Skin epidermis (tissue), 12 donors: ENCODE results near the gene FOXN3.

ENCODE experiments used
- H3K27ac ChIP-seq, 21 experiments: fragments of 200-600 bp; sonication (generic) in 11 of 21; one replicate each; pipeline ENCODE4 v1.5.0; 2020; ENCODE audit warnings: mild to moderate bottlenecking in 3 of 21, inconsistent platforms in 2 of 21, moderate library complexity in 2 of 21
- H3K4me3 ChIP-seq, 7 experiments: fragments of 200-600 bp; sonication (generic) in 2 of 7; one replicate each; pipeline ENCODE4 v1.5.0; 2020; ENCODE audit warnings: inconsistent platforms in 2 of 7, mild to moderate bottlenecking in 2 of 7, moderate library complexity in 1 of 7

Gene FOXN3, protein sequence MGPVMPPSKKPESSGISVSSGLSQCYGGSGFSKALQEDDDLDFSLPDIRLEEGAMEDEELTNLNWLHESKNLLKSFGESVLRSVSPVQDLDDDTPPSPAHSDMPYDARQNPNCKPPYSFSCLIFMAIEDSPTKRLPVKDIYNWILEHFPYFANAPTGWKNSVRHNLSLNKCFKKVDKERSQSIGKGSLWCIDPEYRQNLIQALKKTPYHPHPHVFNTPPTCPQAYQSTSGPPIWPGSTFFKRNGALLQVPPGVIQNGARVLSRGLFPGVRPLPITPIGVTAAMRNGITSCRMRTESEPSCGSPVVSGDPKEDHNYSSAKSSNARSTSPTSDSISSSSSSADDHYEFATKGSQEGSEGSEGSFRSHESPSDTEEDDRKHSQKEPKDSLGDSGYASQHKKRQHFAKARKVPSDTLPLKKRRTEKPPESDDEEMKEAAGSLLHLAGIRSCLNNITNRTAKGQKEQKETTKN

DNA sequence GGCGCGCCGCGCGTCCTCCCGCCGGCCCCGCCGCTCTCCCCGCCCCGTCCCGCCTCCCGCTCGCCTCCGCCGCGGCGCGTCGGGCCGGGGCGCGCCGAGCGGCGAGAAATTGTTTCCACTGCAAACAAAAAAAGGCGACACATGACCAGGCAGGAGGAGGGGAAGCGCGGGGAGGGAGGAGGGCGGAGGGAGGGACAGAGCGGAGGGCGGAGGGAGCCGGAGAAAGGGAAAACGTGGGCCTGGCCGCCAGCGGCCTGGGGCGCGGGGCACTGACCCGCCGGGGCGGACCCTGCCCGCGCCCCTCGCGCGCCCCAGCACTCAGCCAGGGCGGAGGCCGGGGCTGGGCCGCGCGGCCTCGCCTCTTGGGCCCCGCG, at the start of gene FOXN3:
TSS of gene FOXN3 (minus strand) at position 143 of the 374 bp plus-strand sequence. CDS start 4,757 bp downstream, outside the sequence.
- peak within 1 kb of the TSS; percentile 71 to 97 (median 87) for H3K4me3 ChIP-seq
- H3K27ac ChIP-seq, result peak within 1 kb of the TSS; percentile 83 to 99 (median 97)

- Histone ChIP-seq H3K27ac (peak overlapping the region in 13 of 21 experiments; percentile 1 to 68 (median 46)), H3K4me3 (no peak overlapping the region)
Measured at GRCh38 chr14:89466484-89466883, 49.5 kb upstream of the FOXN3 start.

- H3K27ac ChIP-seq, result peak overlapping the region in 1 of 21 experiments; percentile 56
Measured at GRCh38 chr14:89465876-89466275, 48.8 kb upstream of the FOXN3 start.

DNA sequence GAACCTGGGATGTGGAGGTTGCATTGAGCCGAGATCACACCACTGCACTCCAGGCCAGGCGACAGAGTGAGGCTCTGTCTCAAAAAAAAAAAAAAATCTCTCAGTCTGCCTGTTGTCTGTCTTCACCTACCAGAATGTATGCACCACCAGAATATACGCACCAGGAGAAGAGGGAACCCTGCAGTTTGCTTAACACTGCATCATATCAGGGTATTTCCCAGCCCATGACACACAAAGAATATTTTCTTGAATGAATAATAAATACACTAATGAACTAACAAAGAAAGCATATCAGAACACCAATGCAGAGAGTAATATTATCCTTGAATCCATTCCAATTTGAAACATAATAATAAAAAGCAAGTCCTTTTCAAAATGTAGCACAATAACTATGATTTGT, 44.2 kb upstream of the FOXN3 start:
- H3K4me3 ChIP-seq, result no peak overlapping the region
- no peak overlapping the region for H3K27ac ChIP-seq

More at GRCh38 chr14:89465876-89466275, 48.8 kb upstream of the FOXN3 start:
- no peak overlapping the region for H3K4me3 ChIP-seq

DNA sequence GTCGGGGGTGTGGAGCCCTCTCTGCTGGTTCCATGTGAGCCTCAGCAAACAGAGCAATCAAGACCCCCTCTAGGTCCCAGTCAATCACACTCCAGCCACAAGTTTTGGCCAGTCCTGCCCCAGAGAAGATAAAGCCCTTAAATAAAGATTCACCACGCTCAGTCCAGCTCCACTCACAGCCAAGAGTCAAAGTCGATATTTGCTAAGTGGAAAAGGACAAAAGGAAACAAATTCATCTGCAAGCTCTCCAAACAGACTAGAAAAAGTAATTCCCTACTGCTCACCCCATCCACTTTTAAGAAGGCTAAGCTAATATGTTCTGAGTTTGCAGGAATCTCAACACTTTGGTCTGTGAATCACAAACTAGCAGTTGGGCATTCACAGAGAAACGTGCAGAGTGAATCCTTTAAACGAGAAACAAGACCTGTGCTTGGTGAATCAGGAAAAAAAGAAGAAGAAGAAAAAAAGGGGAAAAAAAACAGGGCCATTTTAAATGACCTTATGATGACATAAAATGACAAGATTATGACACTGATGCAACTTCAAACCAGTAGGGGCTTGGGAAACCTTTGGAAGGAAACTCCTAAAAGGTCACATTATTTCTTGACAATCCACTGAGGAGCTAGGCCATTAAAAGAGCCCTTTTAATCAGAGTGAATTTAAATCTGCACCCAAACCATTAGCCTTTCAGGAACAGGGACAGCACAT, 41.8 kb upstream of the FOXN3 start:
- H3K27ac ChIP-seq, result peak overlapping the region in 2 of 21 experiments; percentile 6 to 24
- H3K4me3 ChIP-seq, result no peak overlapping the region

- no peak overlapping the region for H3K27ac ChIP-seq
- no peak overlapping the region for H3K4me3 ChIP-seq
Measured at GRCh38 chr14:89457007-89457406, 40.0 kb upstream of the FOXN3 start.

DNA sequence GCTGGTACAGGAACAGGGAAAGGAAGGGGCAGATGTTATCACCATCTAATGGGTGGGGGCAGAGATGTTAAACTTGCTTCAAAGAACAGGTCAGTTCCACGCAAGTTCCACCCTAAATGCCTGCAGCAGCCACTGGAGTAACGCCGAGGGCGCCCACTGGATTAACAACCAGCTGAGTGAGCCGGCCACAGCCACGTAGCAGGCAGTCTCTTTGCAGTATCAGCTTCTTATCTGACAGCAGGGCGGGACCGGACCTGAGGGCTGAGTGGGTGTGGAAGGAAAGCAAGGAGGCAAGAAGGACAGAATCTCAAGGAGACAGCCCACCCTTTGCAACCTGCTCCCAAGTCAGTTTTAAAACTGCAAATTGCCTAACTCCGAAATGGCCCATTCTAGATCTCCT, 38.4 kb upstream of the FOXN3 start:
- no peak overlapping the region for H3K27ac ChIP-seq
- no peak overlapping the region for H3K4me3 ChIP-seq

DNA sequence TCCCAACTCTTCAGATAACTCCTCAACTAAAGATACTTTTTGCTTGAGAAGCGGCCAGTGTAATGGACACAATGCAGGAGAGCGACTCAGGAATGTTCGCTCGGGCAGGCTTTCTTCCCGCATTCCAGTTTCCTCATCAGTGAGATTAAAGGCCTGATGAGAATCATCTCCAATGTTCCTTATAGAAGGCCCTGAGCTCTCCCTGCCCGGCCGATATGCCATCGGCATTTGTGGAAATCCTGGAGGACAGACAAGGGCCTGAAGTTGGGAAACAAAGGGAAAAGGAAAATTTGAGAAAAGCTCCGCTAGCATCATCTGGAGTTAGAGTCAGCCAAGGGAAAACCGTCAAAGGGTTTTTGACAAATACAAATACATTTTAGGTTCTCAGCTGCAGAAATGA, 38.0 kb upstream of the FOXN3 start:
- H3K4me3 ChIP-seq, result no peak overlapping the region
- H3K27ac ChIP-seq, result no peak overlapping the region

GRCh38 chr14:89452281-89452680, 35.2 kb upstream of the FOXN3 start:
- no peak overlapping the region for H3K4me3 ChIP-seq
- no peak overlapping the region for H3K27ac ChIP-seq

GRCh38 chr14:89451229-89451628, 34.2 kb upstream of the FOXN3 start:
- H3K4me3 ChIP-seq, result no peak overlapping the region
- no peak overlapping the region for H3K27ac ChIP-seq

DNA sequence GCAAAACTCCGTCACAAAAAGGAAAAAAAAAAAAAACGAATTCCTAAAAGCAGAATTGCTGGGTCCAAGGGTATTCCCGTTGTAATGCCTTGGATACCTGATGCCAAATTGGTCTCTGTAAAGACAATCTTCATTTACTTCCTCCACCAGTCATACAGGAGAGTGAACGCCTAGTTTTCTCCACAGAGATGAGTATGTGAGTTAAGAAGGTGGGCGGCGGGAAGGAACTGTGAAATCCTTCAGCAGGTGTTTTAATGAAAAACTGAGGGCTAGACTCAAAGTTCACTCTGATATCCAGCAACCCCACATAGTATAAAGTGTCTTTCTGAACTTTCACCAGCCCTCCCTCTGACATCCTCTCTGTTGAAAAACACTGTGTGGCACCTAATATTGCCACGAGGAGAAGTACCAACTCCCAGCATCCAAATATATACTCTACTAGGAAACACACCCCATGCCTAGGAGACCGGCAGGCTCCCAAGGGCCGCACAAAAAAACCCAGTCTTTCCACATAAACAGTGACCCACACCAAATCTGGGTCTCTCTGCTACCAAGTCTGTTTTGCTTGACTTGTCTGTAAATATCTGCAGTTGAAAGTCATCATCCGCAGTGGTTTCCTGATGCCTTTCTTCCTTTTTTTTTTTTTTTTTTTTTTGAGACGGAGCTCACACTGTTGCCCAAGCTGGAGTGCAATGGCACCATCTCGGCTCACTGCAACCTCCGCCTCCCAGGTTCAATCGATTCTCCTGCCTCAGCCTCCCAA, 30.3 kb upstream of the FOXN3 start:
- peak overlapping the region in 1 of 21 experiments; percentile 18 for H3K27ac ChIP-seq
- H3K4me3 ChIP-seq, result no peak overlapping the region

- peak overlapping the region in 7 of 21 experiments; percentile 0 to 70 (median 37) for H3K27ac ChIP-seq
- H3K4me3 ChIP-seq, result no peak overlapping the region
Measured at GRCh38 chr14:89445273-89445973, 28.4 kb upstream of the FOXN3 start.

DNA sequence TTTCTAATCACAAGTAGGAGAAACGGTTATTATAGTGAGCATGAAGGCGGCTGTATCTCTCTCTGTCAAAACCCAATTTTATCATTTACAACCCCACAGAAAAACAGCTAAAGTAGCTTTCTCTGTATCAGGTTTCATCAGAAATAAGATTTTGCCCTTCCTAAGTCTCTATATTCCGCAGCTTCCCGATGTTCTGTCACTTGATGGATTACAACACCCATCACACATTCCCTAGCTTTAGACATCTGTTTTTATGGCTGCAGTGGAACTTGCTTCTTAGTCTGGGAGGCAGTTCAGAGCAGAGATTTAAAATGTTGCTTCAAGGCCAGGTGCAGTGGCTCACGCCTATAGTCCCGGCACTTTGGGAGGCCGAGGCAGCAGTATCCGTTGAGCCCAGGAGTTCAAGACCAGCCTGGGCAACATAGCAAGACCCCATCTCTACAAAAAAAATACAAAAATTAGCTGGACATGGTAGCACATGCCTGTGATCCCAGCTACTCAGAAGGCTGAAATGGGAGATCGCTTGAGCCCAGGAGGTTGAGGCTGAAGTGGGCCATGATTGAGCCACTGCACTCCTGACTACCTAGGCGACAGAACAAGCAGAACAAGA, 27.6 kb upstream of the FOXN3 start:
- Histone ChIP-seq H3K4me3 (no peak overlapping the region), H3K27ac (peak overlapping the region in 8 of 21 experiments; percentile 7 to 70 (median 38))

DNA sequence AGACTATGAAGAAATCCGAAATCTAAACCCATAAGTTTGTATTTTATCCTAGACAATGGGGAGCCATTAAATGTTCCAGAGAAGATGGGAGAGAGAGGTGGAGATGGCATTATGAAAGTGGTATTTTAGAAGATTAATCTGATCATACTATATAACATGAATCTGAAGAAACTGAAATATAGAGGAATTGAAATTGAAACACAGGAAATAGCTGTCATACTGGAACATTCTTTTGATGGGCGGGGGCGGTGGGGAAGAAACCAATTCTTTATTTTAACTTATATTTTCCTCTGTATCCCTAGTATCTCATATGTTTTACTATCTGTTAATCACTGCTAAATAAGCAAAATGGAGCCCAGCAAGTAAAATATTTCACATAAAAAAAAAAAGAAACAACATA, 27.0 kb upstream of the FOXN3 start:
- Histone ChIP-seq H3K27ac (peak overlapping the region in 7 of 21 experiments; percentile 11 to 70 (median 38)), H3K4me3 (no peak overlapping the region)

GRCh38 chr14:89443042-89443629, 26.1 kb upstream of the FOXN3 start:
- peak overlapping the region in 9 of 21 experiments; percentile 7 to 63 (median 50) for H3K27ac ChIP-seq
- no peak overlapping the region for H3K4me3 ChIP-seq

DNA sequence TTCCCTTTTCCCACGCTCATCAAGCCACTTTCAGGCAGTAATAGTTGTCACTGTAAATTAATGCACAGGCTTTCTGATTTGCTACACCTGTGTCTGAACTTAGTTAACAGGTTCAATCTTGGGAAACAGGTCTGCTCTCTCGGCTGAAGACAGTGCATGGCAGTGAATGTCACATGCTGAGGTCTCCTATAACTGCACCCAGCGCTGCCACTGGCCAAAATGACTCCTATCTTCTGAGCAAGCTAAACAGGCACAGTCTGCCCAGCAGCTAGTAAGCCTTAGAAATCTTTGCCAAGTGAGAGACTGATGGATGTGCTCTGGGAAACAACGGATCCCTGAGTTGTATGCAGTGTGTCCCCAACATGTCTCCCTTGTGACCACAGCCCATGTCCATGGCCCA, 25.2 kb upstream of the FOXN3 start:
- H3K4me3 ChIP-seq, result no peak overlapping the region
- peak overlapping the region in 2 of 21 experiments; percentile 62 to 63 for H3K27ac ChIP-seq

DNA sequence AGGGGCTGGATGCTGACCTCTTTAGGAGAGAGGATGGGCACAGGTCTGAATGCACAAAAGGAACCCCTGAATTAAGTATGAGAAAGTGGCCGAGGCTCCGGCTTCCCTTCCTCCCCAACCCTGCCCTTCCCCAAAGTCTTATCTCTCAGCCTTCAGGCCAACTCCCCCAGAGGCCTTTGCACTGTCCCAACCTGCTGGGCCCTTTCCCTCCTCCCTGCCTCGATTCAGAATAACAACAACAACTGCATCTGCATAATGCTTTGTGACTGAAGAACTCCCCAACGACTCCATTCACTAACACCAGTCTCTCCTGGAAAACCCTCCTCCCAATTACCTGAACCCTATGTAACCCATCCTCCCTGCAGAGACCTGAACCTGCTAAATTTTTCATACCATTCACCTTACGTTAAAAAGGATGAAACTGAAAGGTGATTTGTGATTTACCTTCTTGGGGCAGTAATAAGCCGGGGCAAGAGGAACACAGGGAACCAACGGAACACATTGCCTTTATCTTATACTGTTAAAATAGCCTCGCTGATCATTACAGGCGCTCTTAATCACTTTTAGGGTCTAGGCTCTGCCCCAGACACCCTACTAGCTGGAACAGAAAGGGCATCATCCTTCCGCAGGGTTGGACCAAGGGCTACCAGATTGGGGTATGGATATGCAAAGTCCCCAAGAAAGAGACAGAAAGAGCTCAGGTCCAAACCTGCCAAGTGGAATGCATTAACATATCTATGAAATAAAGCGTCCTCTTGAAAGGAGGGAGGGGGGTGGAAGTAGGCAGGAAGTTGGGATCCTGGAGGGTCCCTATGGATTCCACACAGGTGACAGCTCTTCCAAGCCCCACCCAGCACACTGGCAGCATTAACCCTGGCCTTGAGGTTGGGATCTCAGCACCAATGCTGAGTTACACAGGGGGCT, 24.2 kb upstream of the FOXN3 start:
- H3K4me3 ChIP-seq, result no peak overlapping the region
- H3K27ac ChIP-seq, result no peak overlapping the region
